ENCODE data around the gene ZDHHC3. TPM values are rescaled to one million over a fixed set of nuclear protein-coding genes. Genes with fewer than 3 reads are reported as not detected.

The ZDHHC3 gene
- total RNA-seq, 1 experiment from 2014 or later: 94.7 TPM

GRCh38 chr3:45010811-45011333 is 34.9 kb upstream of the ZDHHC3 start:
- ChIA-PET CTCF (no interaction called here), POLR2A (ENCODE audit: low non-redundant PET) (no interaction called here)
- TF ChIP-seq EZH2 (IDR thresholded peaks at IDR 0.05; ENCODE audit: borderline replicate concordance, low read depth, low read length, poor library complexity, severe bottlenecking): no peak
- no peak for TF ChIP-seq CTCF (conservative IDR thresholded peaks at IDR 0.05; ENCODE audit: low read depth, low read length)
- Histone ChIP-seq H3K9me3 (ENCODE audit: low read depth, low read length, poor library complexity, severe bottlenecking) (no peaks in the 10 kb centered on the region), H3K4me3 (ENCODE audit: low read depth, low read length, poor library complexity, severe bottlenecking) (no peak overlapping the region), H3K4me1 (ENCODE audit: insufficient read depth, low read length, poor library complexity, severe bottlenecking) (peaks cover 22% of the 10 kb centered on the region), H3K27ac (ENCODE audit: low read depth, low read length, poor library complexity, severe bottlenecking) (peak overlapping the region; percentile 67), H3K36me3 (ENCODE audit: insufficient read depth, low read length, poor library complexity, severe bottlenecking) (peaks cover 37% of the 10 kb centered on the region), H3K27me3 (replicated peaks; ENCODE audit: insufficient read depth, low read depth, low read length, poor library complexity) (no peaks in the 10 kb centered on the region)
- DNase-seq (ENCODE audit: low spot score): no peak
- intact Hi-C loops (cut with micrococcal nuclease; ENCODE audit: unreplicated experiment): no loop called here
- no TSS peak for BruUV-seq (replicated peaks)

GRCh38 chr3:45009868-45010267 is 33.9 kb upstream of the ZDHHC3 start:
- H3K9me3 ChIP-seq (ENCODE audit: low read depth, low read length, poor library complexity, severe bottlenecking): no peaks in the 10 kb centered on the region
- intact Hi-C loops (cut with micrococcal nuclease; ENCODE audit: unreplicated experiment): no loop called here
- POLR2A ChIA-PET (ENCODE audit: low non-redundant PET): no interaction called here
- TF ChIP-seq CTCF (conservative IDR thresholded peaks at IDR 0.05; ENCODE audit: low read depth, low read length): no peak
- no peak for TF ChIP-seq EZH2 (IDR thresholded peaks at IDR 0.05; ENCODE audit: borderline replicate concordance, low read depth, low read length, poor library complexity, severe bottlenecking)
- no TSS peak for BruUV-seq (replicated peaks)
- peaks cover 43% of the 10 kb centered on the region for H3K36me3 ChIP-seq (ENCODE audit: insufficient read depth, low read length, poor library complexity, severe bottlenecking)
- CTCF ChIA-PET: no interaction called here
- peaks cover 22% of the 10 kb centered on the region for H3K4me1 ChIP-seq (ENCODE audit: insufficient read depth, low read length, poor library complexity, severe bottlenecking)
- no peaks in the 10 kb centered on the region for H3K27me3 ChIP-seq (replicated peaks; ENCODE audit: insufficient read depth, low read depth, low read length, poor library complexity)
- no peak overlapping the region for H3K27ac ChIP-seq (ENCODE audit: low read depth, low read length, poor library complexity, severe bottlenecking)
- H3K4me3 ChIP-seq (ENCODE audit: low read depth, low read length, poor library complexity, severe bottlenecking): no peak overlapping the region
- DNase-seq (ENCODE audit: low spot score): no peak

GRCh38 chr3:45008117-45008516 is 32.1 kb upstream of the ZDHHC3 start:
- TF ChIP-seq EZH2 (IDR thresholded peaks at IDR 0.05; ENCODE audit: borderline replicate concordance, low read depth, low read length, poor library complexity, severe bottlenecking) (no peak), CTCF (conservative IDR thresholded peaks at IDR 0.05; ENCODE audit: low read depth, low read length) (no peak)
- DNase-seq (ENCODE audit: low spot score): no peak

More at GRCh38 chr3:45008117-45008516, 32.1 kb upstream of the ZDHHC3 start:
- H3K36me3 ChIP-seq (ENCODE audit: insufficient read depth, low read length, poor library complexity, severe bottlenecking): peaks cover 52% of the 10 kb centered on the region
- POLR2A ChIA-PET (ENCODE audit: low non-redundant PET): no interaction called here
- no TSS peak for BruUV-seq (replicated peaks)
- H3K9me3 ChIP-seq (ENCODE audit: low read depth, low read length, poor library complexity, severe bottlenecking): no peaks in the 10 kb centered on the region
- H3K4me3 ChIP-seq (ENCODE audit: low read depth, low read length, poor library complexity, severe bottlenecking): no peak overlapping the region
- no peak overlapping the region for H3K27ac ChIP-seq (ENCODE audit: low read depth, low read length, poor library complexity, severe bottlenecking)
- H3K27me3 ChIP-seq (replicated peaks; ENCODE audit: insufficient read depth, low read depth, low read length, poor library complexity): no peaks in the 10 kb centered on the region
- CTCF ChIA-PET: no interaction called here
- intact Hi-C loops (cut with micrococcal nuclease; ENCODE audit: unreplicated experiment): no loop called here
- peaks cover 22% of the 10 kb centered on the region for H3K4me1 ChIP-seq (ENCODE audit: insufficient read depth, low read length, poor library complexity, severe bottlenecking)

All from A673 (cell line).